H1 (cell line): ENCODE results near the gene DUS1L. TPM values are rescaled to one million over a fixed set of nuclear protein-coding genes. Genes with fewer than 3 reads are reported as not detected.

ENCODE experiments used
- CTCF ChIA-PET: fragments of 300-600 bp; sonication (Branson Sonifier 250); formaldehyde crosslinking; loops from one replicate; lab custom pipeline; 2021; ENCODE audit not compliant: partially characterized antibody; lab: Charles Lee
- POLR2A ChIA-PET: fragments of 300-600 bp; sonication (Branson Sonifier 250); formaldehyde crosslinking; loops from one replicate; lab custom pipeline; 2021; ENCODE audit warnings: inconsistent platforms; ENCODE audit not compliant: partially characterized antibody; lab: Charles Lee
- DNase-seq, 2 experiments: peaks; one replicate each; pipeline versions ENCODE4 v3.0.0 to v3.0.0-alpha.2; 2010 to 2022; ENCODE audit warnings: low spot score in 2 of 2, low read depth in 1 of 2, mixed read lengths in 1 of 2
- FAIRE-seq: peaks from 2 replicates; lab custom pipeline; 2011; peaks lifted over from hg19 to GRCh38; lab: Jason Lieb, UNC
- H2AFZ ChIP-seq: 2 replicates; pipeline ENCODE4 v1.8.1; 2012; ENCODE audit warnings: low read length, inconsistent platforms
- H2AK5ac ChIP-seq: 2 replicates; pipeline ENCODE4 v1.6.1; 2013; ENCODE audit warnings: low read depth, low read length
- H2BK120ac ChIP-seq: replicated peaks from 2 replicates; pipeline ENCODE3; 2013; ENCODE audit warnings: low read depth, low read length, inconsistent platforms
- H2BK12ac ChIP-seq: 2 replicates; pipeline ENCODE4 v1.6.1; 2013; ENCODE audit warnings: low read depth, low read length
- H2BK15ac ChIP-seq: 2 replicates; pipeline ENCODE4 v1.6.1; 2013; ENCODE audit warnings: low read length
- H2BK20ac ChIP-seq: 2 replicates; pipeline ENCODE4 v1.6.1; 2013; ENCODE audit warnings: low read length
- H2BK5ac ChIP-seq: 2 replicates; pipeline ENCODE4 v1.6.1; 2013; ENCODE audit warnings: low read depth, low read length
- H3K14ac ChIP-seq: 2 replicates; pipeline ENCODE4 v1.6.1; 2013; ENCODE audit warnings: inconsistent platforms; ENCODE audit not compliant: insufficient read length
- H3K18ac ChIP-seq: 2 replicates; pipeline ENCODE4 v1.6.1; 2013; ENCODE audit warnings: low read length; ENCODE audit errors: extremely low read depth
- H3K23ac ChIP-seq: 2 replicates; pipeline ENCODE4 v1.6.1; 2013; ENCODE audit warnings: inconsistent platforms; ENCODE audit not compliant: insufficient read length
- H3K23me2 ChIP-seq: 2 replicates; pipeline ENCODE4 v1.6.1; 2013; ENCODE audit warnings: low read depth, low read length
- H3K27ac ChIP-seq: 2 replicates; pipeline ENCODE4 v1.6.1; 2011; ENCODE audit warnings: low read depth, low read length, inconsistent platforms
- H3K27me3 ChIP-seq, 4 experiments: replicated peaks in 1 of 4; 1 replicate in 1 of 4; 2 replicates in 3 of 4; pipeline versions ENCODE4 v1.6.1 to v1.8.1; 2011 to 2013; ENCODE audit warnings: low read length in 3 of 4, mild to moderate bottlenecking in 3 of 4, inconsistent platforms in 2 of 4, mixed read lengths in 2 of 4, moderate library complexity in 1 of 4; ENCODE audit not compliant: control insufficient read depth in 3 of 4, insufficient read depth in 3 of 4; ENCODE audit errors: extremely low read depth in 1 of 4
- H3K36me3 ChIP-seq, 4 experiments: 2 replicates each; pipeline versions ENCODE4 v1.6.1 to v1.8.1; 2011 to 2013; ENCODE audit warnings: mild to moderate bottlenecking in 4 of 4, low read length in 3 of 4, moderate library complexity in 2 of 4, control low read depth in 1 of 4, inconsistent platforms in 1 of 4; ENCODE audit not compliant: insufficient read depth in 4 of 4, control insufficient read depth in 2 of 4
- H3K4ac ChIP-seq: replicated peaks from 2 replicates; pipeline ENCODE3; 2013; ENCODE audit warnings: low read length, low read depth, mixed read lengths, inconsistent platforms; ENCODE audit not compliant: insufficient read length
- H3K4me1 ChIP-seq, 4 experiments: replicated peaks in 1 of 4; 1 replicate in 1 of 4; 2 replicates in 3 of 4; pipeline versions ENCODE4 v1.6.1 to v1.8.1; 2011 to 2013; ENCODE audit warnings: low read length in 3 of 4, inconsistent platforms in 2 of 4, mixed read lengths in 1 of 4; ENCODE audit not compliant: insufficient read depth in 4 of 4, control insufficient read depth in 3 of 4
- H3K4me2 ChIP-seq, 2 experiments: 2 replicates each; pipeline versions ENCODE4 v1.6.1 to v1.8.1; 2011 to 2013; ENCODE audit warnings: low read depth in 2 of 2, low read length in 2 of 2, control low read depth in 1 of 2, inconsistent platforms in 1 of 2, mild to moderate bottlenecking in 1 of 2; ENCODE audit not compliant: insufficient read depth in 1 of 2
- H3K4me3 ChIP-seq, 4 experiments: fragments of 200-600, 300-600 bp in 1 of 4; sonication (generic), shearing (Covaris generic), sonication (Bioruptor Twin) in 1 of 4; 2 replicates each; pipeline versions ENCODE4 v1.5.1 to v1.8.1; 2011 to 2016; ENCODE audit warnings: low read length in 4 of 4, low read depth in 3 of 4, control low read depth in 2 of 4, inconsistent platforms in 2 of 4, mild to moderate bottlenecking in 2 of 4, mixed read lengths in 1 of 4, moderate library complexity in 1 of 4; ENCODE audit not compliant: insufficient read depth in 2 of 4; ENCODE audit errors: extremely low read depth in 1 of 4
- H3K56ac ChIP-seq: replicated peaks from 2 replicates; pipeline ENCODE3; 2013; ENCODE audit warnings: low read depth, mild to moderate bottlenecking, mixed read lengths, low read length, inconsistent platforms; ENCODE audit not compliant: insufficient read length
- H3K79me1 ChIP-seq: 2 replicates; pipeline ENCODE4 v1.6.1; 2013; ENCODE audit warnings: low read depth, low read length, control low read depth
- H3K79me2 ChIP-seq, 2 experiments: 2 replicates each; pipeline versions ENCODE4 v1.6.1 to v1.8.1; 2012 to 2013; ENCODE audit warnings: low read length in 2 of 2, mild to moderate bottlenecking in 2 of 2, inconsistent platforms in 1 of 2; ENCODE audit not compliant: insufficient read depth in 2 of 2, control insufficient read depth in 1 of 2
- H3K9ac ChIP-seq, 4 experiments: replicated peaks in 1 of 4; 1 replicate in 1 of 4; 2 replicates in 3 of 4; pipeline versions ENCODE4 v1.6.1 to v1.8.1; 2011 to 2013; ENCODE audit warnings: low read depth in 3 of 4, low read length in 3 of 4, control low read depth in 2 of 4, mild to moderate bottlenecking in 2 of 4, moderate library complexity in 2 of 4, inconsistent platforms in 1 of 4; ENCODE audit errors: extremely low read depth in 1 of 4
- H3K9me3 ChIP-seq, 2 experiments: 2 replicates each; pipeline versions ENCODE4 v1.6.1 to v1.8.1; 2012 to 2013; ENCODE audit warnings: mild to moderate bottlenecking in 2 of 2, moderate library complexity in 2 of 2, control low read depth in 1 of 2, inconsistent platforms in 1 of 2, low read depth in 1 of 2, low read length in 1 of 2, mixed read lengths in 1 of 2; ENCODE audit not compliant: insufficient read depth in 2 of 2
- H4K20me1 ChIP-seq, 2 experiments: replicated peaks in 1 of 2; 2 replicates each; pipeline versions ENCODE3 to v1.8.1; 2011 to 2013; ENCODE audit warnings: inconsistent platforms in 2 of 2, low read length in 2 of 2, mild to moderate bottlenecking in 1 of 2; ENCODE audit not compliant: insufficient read depth in 2 of 2, control insufficient read depth in 1 of 2
- H4K5ac ChIP-seq: 2 replicates; pipeline ENCODE4 v1.6.1; 2013; ENCODE audit warnings: low read length, low read depth, mixed read lengths, inconsistent platforms; ENCODE audit not compliant: insufficient read length
- H4K8ac ChIP-seq: 2 replicates; pipeline ENCODE4 v1.8.0; 2013; ENCODE audit warnings: mild to moderate bottlenecking, moderate library complexity, low read length, inconsistent platforms; ENCODE audit not compliant: insufficient read depth; ENCODE audit errors: extremely low read depth
- H4K91ac ChIP-seq: replicated peaks from 2 replicates; pipeline ENCODE3; 2013; ENCODE audit warnings: low read length, mixed read lengths, inconsistent platforms; ENCODE audit not compliant: insufficient read length
- ASH2L ChIP-seq: fragments of 200-600, 300-600 bp; sonication (generic); IDR thresholded peaks from one replicate; pipeline ENCODE4 v1.7.1; 2017; ENCODE audit warnings: low read length
- CEBPB ChIP-seq: IDR thresholded peaks from 2 replicates; pipeline ENCODE4 v1.6.1; 2012; ENCODE audit warnings: low read depth, low read length
- CTCF ChIP-seq, 3 experiments: IDR thresholded peaks; 1 replicate in 2 of 3; 2 replicates in 1 of 3; pipeline versions ENCODE4 v1.5.1 to v1.6.1; 2011; ENCODE audit warnings: low read length in 3 of 3, mild to moderate bottlenecking in 3 of 3, inconsistent platforms in 2 of 3, low read depth in 1 of 3, moderate library complexity in 1 of 3; ENCODE audit not compliant: insufficient read depth in 1 of 3; ENCODE audit errors: control extremely low read depth in 1 of 3
- KDM4A ChIP-seq: IDR thresholded peaks from one replicate; pipeline ENCODE4 v1.7.1; 2012; ENCODE audit warnings: low read depth, mild to moderate bottlenecking, moderate library complexity, low read length, inconsistent platforms; ENCODE audit not compliant: severe bottlenecking
- SIX5 ChIP-seq: IDR thresholded peaks from 2 replicates; pipeline ENCODE4 v1.6.1; 2011; ENCODE audit warnings: mild to moderate bottlenecking, low read depth, low read length
- WGBS, 2 experiments: shearing (Covaris generic) in 1 of 2; methylation state at CpG; one replicate each; pipeline versions ENCODE4 v1.1.6 to v1.1.7; 2013 to 2015; ENCODE audit warnings: low lambda C conversion rate in 2 of 2, mixed read lengths in 2 of 2, inconsistent platforms in 1 of 2, low coverage in 1 of 2, missing lambda C conversion rate in 1 of 2; ENCODE audit not compliant: insufficient replicate concordance in 2 of 2, insufficient coverage in 1 of 2, insufficient read length in 1 of 2; ENCODE audit errors: extremely low coverage in 1 of 2, missing lambda C conversion rate in 1 of 2; 5-methylcytosine and 5-hydroxymethylcytosine counted together
- polyA plus RNA-seq, 7 experiments: library from polyadenylated mRNA; depleted of rRNA in 3 of 7; stranded (reverse) in 5 of 7; unstranded in 2 of 7; fragments of >200 nt in 5 of 7; fragments of 200-250 nt in 2 of 7; gene quantifications; 1 replicate in 5 of 7; 2 replicates in 1 of 7; 4 replicates in 1 of 7; pipeline versions ENCODE4 v1.2.1 to v1.2.3, GENCODE V29; 2011 to 2013; ENCODE audit warnings: missing spikeins in 2 of 7, mixed read lengths in 2 of 7
- total RNA-seq: library from RNA; stranded (reverse); fragmentation: NEBNext Ultra II Directional; extraction: Animal tissue kit (Norgen Biotek cat#: 25700); gene quantifications from 2 replicates; pipeline ENCODE4 v1.2.1, GENCODE V29; 2021

Gene DUS1L
- total and polyA plus RNA-seq, 2 of the 8 experiments (the other 6 are each of a cell fraction or from before 2014, with no cell fraction given), result 34.5 to 69.1 TPM

DNA sequence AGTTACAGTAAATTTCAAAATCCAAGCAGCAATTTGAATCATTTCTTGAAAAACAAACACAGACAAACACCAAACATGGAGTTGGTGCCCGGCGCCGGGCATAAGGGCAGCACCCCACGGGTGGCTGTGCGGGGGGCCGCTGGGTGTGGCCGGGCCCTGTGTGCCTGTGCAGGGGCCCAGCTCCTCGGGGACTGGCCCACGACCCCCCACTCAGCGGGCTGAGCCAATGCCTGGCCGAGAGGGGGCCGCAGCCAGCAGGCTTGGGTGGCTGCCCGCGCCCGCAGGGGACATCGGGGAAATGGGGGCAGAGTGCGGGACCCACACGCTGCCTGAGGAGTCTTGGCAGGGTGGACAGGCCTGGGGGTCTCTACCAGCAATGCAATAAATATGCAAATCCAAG is 12.8 kb upstream of the DUS1L start:
- H3K4me1 ChIP-seq, result no peaks in the 10 kb centered on the region
- H4K5ac ChIP-seq, result no peak overlapping the region
- H3K27ac ChIP-seq, result no peak overlapping the region
- FAIRE-seq (no peak), DNase-seq (no peak)
- no peak overlapping the region for H3K4me2 ChIP-seq
- no peak overlapping the region for H2AFZ ChIP-seq
- H2BK15ac ChIP-seq, result no peak overlapping the region
- H3K4ac ChIP-seq, result no peak overlapping the region
- no peaks in the 10 kb centered on the region; a peak in 1 of 7 replicates for H3K27me3 ChIP-seq
- ChIA-PET POLR2A (interaction anchor here (0.9 to 12.5 kb wide), 10 partner anchors 11 to 48 kb away, joined by 3 to 105 read pairs (median 8); partner anchors contain the start of genes DUS1L, FASN and GPS1), CTCF (interaction anchor here (0.6 to 1.4 kb wide), 6 partner anchors 11 to 136 kb away, joined by 3 read pairs; no protein-coding TSS in a partner anchor)
- peaks cover 22 to 33% of the 10 kb centered on the region in 2 experiments for H4K20me1 ChIP-seq
- 93% methylated on average over 12 of the region's 18 CpGs; no CpG with 5 or more reads in 1 of the 2 experiments for WGBS, 2 experiments
- H3K56ac ChIP-seq, result no peak overlapping the region
- H3K4me3 ChIP-seq, result no peak overlapping the region
- no peak overlapping the region for H3K14ac ChIP-seq
- H3K9ac ChIP-seq, result no peak overlapping the region
- no peak overlapping the region for H4K8ac ChIP-seq
- no peak overlapping the region for H3K23ac ChIP-seq
- H2BK12ac ChIP-seq, result no peak overlapping the region
- peaks cover 34 to 57% (median 45%) of the 10 kb centered on the region in 4 experiments for H3K36me3 ChIP-seq
- no peaks in the 10 kb centered on the region for H3K9me3 ChIP-seq
- H3K79me2 ChIP-seq, result no peaks in the 10 kb centered on the region
- H2AK5ac ChIP-seq, result no peak overlapping the region
- H3K23me2 ChIP-seq, result no peaks in the 10 kb centered on the region
- H3K18ac ChIP-seq, result no peak overlapping the region
- peaks cover 5% of the 10 kb centered on the region for H3K79me1 ChIP-seq
- no peak overlapping the region for H4K91ac ChIP-seq
- no peak overlapping the region for H2BK20ac ChIP-seq
- no peak overlapping the region for H2BK5ac ChIP-seq
- no peak overlapping the region for H2BK120ac ChIP-seq
- no peak for TF ChIP-seq SIX5
- no peak for TF ChIP-seq ASH2L
- no peak for TF ChIP-seq KDM4A
- no peak for TF ChIP-seq CEBPB
- TF ChIP-seq CTCF (IDR thresholded peaks at IDR 0.05; ENCODE audit: control extremely low read depth in 1 of 3, insufficient read depth in 1 of 3, low read depth in 1 of 3, low read length in 3 of 3), result no peak
